Caco-2 (cell line): ENCODE measurements around the gene KRT28. TPM values are rescaled to one million over a fixed set of nuclear protein-coding genes. Genes with fewer than 3 reads are reported as not detected.

Experiments used
- total RNA-seq: library from RNA; stranded (reverse); gene quantifications from 2 replicates; pipeline ENCODE4 v1.2.3, GENCODE V29; 2022

KRT28 gene
- total RNA-seq, 1 experiment from 2014 or later, result not detected

Other genes starting within 250 kb of the KRT28 start
- not detected in 2 replicates for gene CCR7, start 234.5 kb downstream of the KRT28 start, total RNA-seq
- gene SMARCE1, start 152.1 kb downstream of the KRT28 start, total RNA-seq, result 126 and 132 TPM in 2 replicates
- gene KRT222, start 134.8 kb downstream of the KRT28 start, total RNA-seq, result not detected in 2 replicates
- gene KRT24, start 96.2 kb downstream of the KRT28 start, total RNA-seq, result 0.16 TPM in 1 of 2 replicates, not detected in the other
- gene KRT25, start 44.6 kb downstream of the KRT28 start, total RNA-seq, result not detected in 2 replicates
- not detected in 2 replicates for gene KRT26, start 27.8 kb downstream of the KRT28 start, total RNA-seq
- not detected in 2 replicates for gene KRT27, start 17.4 kb downstream of the KRT28 start, total RNA-seq
- gene KRT10, start 22.7 kb upstream of the KRT28 start, total RNA-seq, result 48.3 and 48.6 TPM in 2 replicates
- not detected in 2 replicates for gene KRT12, start 67.3 kb upstream of the KRT28 start, total RNA-seq
- gene KRT20, start 85.3 kb upstream of the KRT28 start, total RNA-seq, result 0.53 and 1.0 TPM in 2 replicates
- 43.6 and 47.1 TPM in 2 replicates for gene KRT23, start 137.7 kb upstream of the KRT28 start, total RNA-seq
- gene KRT39, start 167.0 kb upstream of the KRT28 start, total RNA-seq, result not detected in 2 replicates
- gene KRT40, start 184.4 kb upstream of the KRT28 start, total RNA-seq, result not detected in 2 replicates
- gene KRTAP3-3, start 194.2 kb upstream of the KRT28 start, total RNA-seq, result not detected in 2 replicates
- gene KRTAP3-2, start 199.9 kb upstream of the KRT28 start, total RNA-seq, result not detected in 2 replicates
- gene KRTAP3-1, start 209.2 kb upstream of the KRT28 start, total RNA-seq, result 7.4 and 7.9 TPM in 2 replicates
- not detected in 2 replicates for gene KRTAP1-5, start 227.2 kb upstream of the KRT28 start, total RNA-seq
- gene KRTAP1-4, start 230.2 kb upstream of the KRT28 start, total RNA-seq, result not detected in 2 replicates
- gene KRTAP1-3, start 234.9 kb upstream of the KRT28 start, total RNA-seq, result not detected in 2 replicates
- not detected in 2 replicates for gene KRTAP1-1, start 241.5 kb upstream of the KRT28 start, total RNA-seq
- gene KRTAP2-1, start 247.4 kb upstream of the KRT28 start, total RNA-seq, result not detected in 2 replicates